Testis (tissue), 3 donors: ENCODE data around the gene SLC24A3. TPM values are rescaled to one million over a fixed set of nuclear protein-coding genes. Genes with fewer than 3 reads are reported as not detected.
A peak's percentile ranks its signal among the peaks of the same experiment; 100 is the strongest.

Experiments used
- DNase-seq: peaks from one replicate; pipeline ENCODE4 v3.0.0-alpha.2; 2019
- H3K27ac ChIP-seq, 2 donors: fragments of 200-600 bp; sonication (generic); one replicate each; pipeline ENCODE4 v1.5.1; 2019
- H3K27me3 ChIP-seq: fragments of 200-600 bp; sonication (generic); one replicate; pipeline ENCODE4 v1.5.1; 2019
- H3K36me3 ChIP-seq: fragments of 200-600 bp; sonication (generic); one replicate; pipeline ENCODE4 v1.5.1; 2017; ENCODE audit warnings: low read depth; ENCODE audit errors: missing control alignments
- H3K4me1 ChIP-seq: fragments of 200-600 bp; sonication (generic); one replicate; pipeline ENCODE4 v1.5.1; 2019
- H3K4me3 ChIP-seq, 2 donors: fragments of 200-600 bp; sonication (generic); one replicate each; pipeline ENCODE4 v1.5.1; 2017 to 2019
- H3K9me3 ChIP-seq: fragments of 200-600 bp; sonication (generic); one replicate; pipeline ENCODE4 v1.5.1; 2017
- CTCF ChIP-seq, 3 experiments: fragments of 450-650 bp in 2 of 3; fragments of 200-600 bp in 1 of 3; sonication (generic) in 1 of 3; IDR thresholded peaks; one replicate each; pipeline ENCODE4 v1.5.1; 2016 to 2019; ENCODE audit warnings: antibody characterized with exemption in 3 of 3, mild to moderate bottlenecking in 2 of 3, moderate library complexity in 1 of 3
- POLR2A ChIP-seq: fragments of 450-650 bp; IDR thresholded peaks from one replicate; pipeline ENCODE4 v1.6.1; 2017; ENCODE audit warnings: antibody characterized with exemption, mild to moderate bottlenecking, moderate library complexity
- WGBS, 2 donors: methylation state at CpG; one replicate each; pipeline ENCODE4 v1.1.5; 2018; 5-methylcytosine and 5-hydroxymethylcytosine counted together
- intact Hi-C: fragments of 100-400 bp; cut with DNase I; formaldehyde crosslinking; loops from one replicate; pipeline ENCODE4 v1.15.1; 2023; ENCODE audit warnings: low total_unique reads
- polyA plus RNA-seq: library from polyadenylated mRNA; stranded (reverse); fragments of 350-450 nt; fragmentation: Illumina TruSeq; extraction: RNeasy Lipid Tissue Mini Kit (QIAGEN cat#74804); gene quantifications from one replicate; pipeline ENCODE4 v1.2.3, GENCODE V29; 2014; ENCODE audit warnings: low read depth, low replicate concordance; ENCODE audit not compliant: insufficient read depth
- total RNA-seq, 2 donors: library from RNA; depleted of rRNA; stranded (reverse); fragments of >200 nt; gene quantifications; one replicate each; pipeline ENCODE4 v1.2.3, GENCODE V29; 2016

The SLC24A3 gene
- total and polyA plus RNA-seq, 3 donors from 2014 or later: 2.4 to 4.5 (median 3.8) TPM

GRCh38 chr20:19274412-19275015, 62.1 kb downstream of the SLC24A3 start:
- TF ChIP-seq CTCF (IDR thresholded peaks at IDR 0.05) (no peak), POLR2A (no peak)
- no peaks in the 10 kb centered on the region for H3K36me3 ChIP-seq
- peak; percentile 81 for DNase-seq
- H3K4me1 ChIP-seq: peaks cover 14% of the 10 kb centered on the region
- no peak overlapping the region for H3K4me3 ChIP-seq
- peak overlapping the region; percentile 21 to 53 for H3K27ac ChIP-seq
- H3K27me3 ChIP-seq: no peaks in the 10 kb centered on the region
- H3K9me3 ChIP-seq: no peaks in the 10 kb centered on the region
- intact Hi-C loops: no loop called here
- WGBS, 2 donors: 41 to 56% methylated on average over 6 to 8 of the region's 8 CpGs

- 40% methylated on average over 3 of the region's 3 CpGs for WGBS, 2 donors
- H3K27ac ChIP-seq: peak overlapping the region; percentile 21 to 53
- H3K27me3 ChIP-seq: no peaks in the 10 kb centered on the region
- H3K9me3 ChIP-seq: no peaks in the 10 kb centered on the region
- TF ChIP-seq POLR2A (no peak), CTCF (IDR thresholded peaks at IDR 0.05) (no peak)
- H3K4me1 ChIP-seq: peaks cover 14% of the 10 kb centered on the region
- intact Hi-C loops: no loop called here
- no peaks in the 10 kb centered on the region for H3K36me3 ChIP-seq
- DNase-seq: no peak
- no peak overlapping the region for H3K4me3 ChIP-seq
These were observed 62.7 kb downstream of the SLC24A3 start for GRCh38 chr20:19275038-19275629.

- H3K27me3 ChIP-seq: no peaks in the 10 kb centered on the region
- no peak overlapping the region for H3K4me3 ChIP-seq
- no peaks in the 10 kb centered on the region for H3K9me3 ChIP-seq
- peaks cover 14% of the 10 kb centered on the region for H3K4me1 ChIP-seq
- peak overlapping the region; percentile 21 to 59 for H3K27ac ChIP-seq
- no peaks in the 10 kb centered on the region for H3K36me3 ChIP-seq
- TF ChIP-seq POLR2A (no peak), CTCF (IDR thresholded peaks at IDR 0.05) (no peak)
- 28 to 31% methylated on average over 7 of the region's 7 CpGs for WGBS, 2 donors
- peak; percentile 89 for DNase-seq
- intact Hi-C loops: no loop called here
These were observed 63.2 kb downstream of the SLC24A3 start for GRCh38 chr20:19275630-19276071.

GRCh38 chr20:19277381-19277780, 64.9 kb downstream of the SLC24A3 start:
- no peak for DNase-seq
- 67 to 78% methylated on average over 1 of the region's 1 CpG for WGBS, 2 donors
- H3K9me3 ChIP-seq: no peaks in the 10 kb centered on the region
- H3K27ac ChIP-seq: no peak overlapping the region
- H3K36me3 ChIP-seq: no peaks in the 10 kb centered on the region
- H3K27me3 ChIP-seq: no peaks in the 10 kb centered on the region
- no peak overlapping the region for H3K4me3 ChIP-seq
- intact Hi-C loops: no loop called here
- H3K4me1 ChIP-seq: peaks cover 14% of the 10 kb centered on the region
- no peak for TF ChIP-seq POLR2A
- TF ChIP-seq CTCF (IDR thresholded peaks at IDR 0.05): no peak
